Right renal cortex interstitium (tissue), 3 donors: Measurements from ENCODE around the gene SLC35A5. TPM values are rescaled to one million over a fixed set of nuclear protein-coding genes. Genes with fewer than 3 reads are reported as not detected.

Experiments
- DNase-seq, 3 donors: peaks; one replicate each; pipeline ENCODE4 v3.0.0-alpha.2; 2013; ENCODE audit warnings: low read depth in 3 of 3, low spot score in 2 of 3
- polyA plus RNA-seq, 3 donors: library from polyadenylated mRNA; unstranded; fragments of 120-200 nt; gene quantifications; one replicate each; pipeline ENCODE4 v1.2.1, GENCODE V29; 2013; ENCODE audit not compliant: insufficient read length in 3 of 3

Gene SLC35A5
- polyA plus RNA-seq, 3 donors = 69.9 to 77.5 (median 74.0) TPM

- no peak for DNase-seq
Measured at GRCh38 chr3:112619295-112619694, 57.5 kb downstream of the SLC35A5 start.

GRCh38 chr3:112623213-112623612 is 61.4 kb downstream of the SLC35A5 start:
- no peak for DNase-seq

- DNase-seq = no peak
Measured at GRCh38 chr3:112623717-112624116, 61.9 kb downstream of the SLC35A5 start.

- DNase-seq = no peak
Measured at GRCh38 chr3:112627419-112627818, 65.6 kb downstream of the SLC35A5 start.

GRCh38 chr3:112627919-112628466 is 66.1 kb downstream of the SLC35A5 start:
- no peak for DNase-seq

- no peak for DNase-seq
Measured at GRCh38 chr3:112629425-112629824, 67.6 kb downstream of the SLC35A5 start.

- no peak for DNase-seq
Measured at GRCh38 chr3:112631257-112631656, 69.4 kb downstream of the SLC35A5 start.

GRCh38 chr3:112632596-112632995 is 70.8 kb downstream of the SLC35A5 start:
- no peak for DNase-seq

- no peak for DNase-seq
Measured at GRCh38 chr3:112633191-112633590, 71.3 kb downstream of the SLC35A5 start.

- peak in 1 of 3 donors; percentile 78 for DNase-seq
Measured at GRCh38 chr3:112633757-112634156, 71.9 kb downstream of the SLC35A5 start.

- DNase-seq = no peak
Measured at GRCh38 chr3:112634786-112635541, 73.1 kb downstream of the SLC35A5 start.

Other genes with a start within 250 kb of the SLC35A5 start
- 10 to 100 TPM; 39.5 to 44.1 (median 43.0) TPM for gene CD200, start 228.9 kb upstream of the SLC35A5 start, polyA plus RNA-seq
- gene BTLA, start 62.6 kb upstream of the SLC35A5 start, polyA plus RNA-seq = under 1 TPM; 0.37 to 0.51 (median 0.40) TPM
- gene ATG3, start 83 bp upstream of the SLC35A5 start, polyA plus RNA-seq = 10 to 100 TPM; 51.8 to 59.3 (median 57.4) TPM
- gene CCDC80, start 79.1 kb downstream of the SLC35A5 start, polyA plus RNA-seq = 100 to 1,000 TPM in 2 of 3 donors, 10 to 100 TPM in 1; 89.1 to 129 (median 110) TPM